T-helper 17 cell (primary cell): ENCODE data around the gene MED8. TPM values are rescaled to one million over a fixed set of nuclear protein-coding genes. Genes with fewer than 3 reads are reported as not detected.
A peak's percentile ranks its signal among the peaks of the same experiment; 100 is the strongest.
"Not testable (repeated sequence)": the region's sequence is repeated elsewhere in the genome, so short reads cannot be mapped to it uniquely, and the experiment has no call there.

ENCODE experiments used
- ATAC-seq: fragments of 150-1000 bp; cut with Tn5 transposase; 2 replicates; pipeline ENCODE4 v1.10.0; 2021; ENCODE audit warnings: mild to moderate bottlenecking, moderate library complexity
- DNase-seq, 3 donors: peaks; one replicate each; pipeline versions ENCODE4 v3.0.0 to v3.0.0-alpha.2; 2020 to 2021
- H3K9me3 ChIP-seq: one replicate; pipeline ENCODE4 v1.7.0; 2013; ENCODE audit warnings: low read length, mild to moderate bottlenecking; ENCODE audit not compliant: control insufficient read depth, poor library complexity, severe bottlenecking
- H3K27ac Mint-ChIP-seq: one replicate; pipeline ENCODE4 v1.8.0; 2022; ENCODE audit warnings: mild to moderate bottlenecking, moderate library complexity, mixed read lengths
- H3K27me3 Mint-ChIP-seq: one replicate; pipeline ENCODE4 v1.8.0; 2022; ENCODE audit warnings: mixed read lengths
- H3K36me3 Mint-ChIP-seq: one replicate; pipeline ENCODE4 v1.8.0; 2022; ENCODE audit warnings: low read depth, mixed read lengths
- H3K4me1 Mint-ChIP-seq: one replicate; pipeline ENCODE4 v1.8.0; 2022; ENCODE audit warnings: mild to moderate bottlenecking, mixed read lengths
- H3K4me3 Mint-ChIP-seq: one replicate; pipeline ENCODE4 v1.8.0; 2022; ENCODE audit warnings: mild to moderate bottlenecking, moderate library complexity, mixed read lengths
- total RNA-seq, 4 donors: library from RNA in 2 of 4; stranded (reverse) in 2 of 4; gene quantifications; one replicate each; pipeline ENCODE4 v1.2.3 and lab custom pipeline; 2022 to 2026

The MED8 gene
- total RNA-seq, 2 donors from 2014 or later: 13.7 to 16.4 TPM

- no peaks in the 10 kb centered on the region for H3K27me3 Mint-ChIP-seq
- H3K4me1 Mint-ChIP-seq: peaks cover 7% of the 10 kb centered on the region
- H3K36me3 Mint-ChIP-seq: peaks cover 6% of the 10 kb centered on the region
- H3K4me3 Mint-ChIP-seq: no peak overlapping the region
- no peak for DNase-seq
- H3K9me3 ChIP-seq: no peaks in the 10 kb centered on the region
- H3K27ac Mint-ChIP-seq: no peak overlapping the region
- ATAC-seq: no peak
These were observed 26.3 kb upstream of the MED8 start for GRCh38 chr1:43415901-43416300.

GRCh38 chr1:43414634-43415223, 25.1 kb upstream of the MED8 start:
- H3K4me3 Mint-ChIP-seq: no peak overlapping the region
- H3K4me1 Mint-ChIP-seq: peaks cover 9% of the 10 kb centered on the region
- peak; percentile 34 to 54 (median 37) for DNase-seq
- H3K36me3 Mint-ChIP-seq: peaks cover 5% of the 10 kb centered on the region
- no peaks in the 10 kb centered on the region for H3K9me3 ChIP-seq
- H3K27me3 Mint-ChIP-seq: no peaks in the 10 kb centered on the region
- ATAC-seq: peak; percentile 89
- H3K27ac Mint-ChIP-seq: peak overlapping the region; percentile 86

GRCh38 chr1:43413426-43413825, 23.8 kb upstream of the MED8 start:
- H3K9me3 ChIP-seq, ATAC-seq, DNase-seq, H3K27me3 Mint-ChIP-seq, H3K36me3 Mint-ChIP-seq, H3K4me3 Mint-ChIP-seq: not testable (repeated sequence)
- Mint-ChIP-seq H3K4me1 (peaks cover 13% of the 10 kb centered on the region), H3K27ac (peak overlapping the region; percentile 74)

- no peak overlapping the region for H3K27ac Mint-ChIP-seq
- H3K9me3 ChIP-seq: no peaks in the 10 kb centered on the region
- peaks cover 13% of the 10 kb centered on the region for H3K36me3 Mint-ChIP-seq
- peaks cover 21% of the 10 kb centered on the region for H3K4me1 Mint-ChIP-seq
- DNase-seq: no peak
- no peak overlapping the region for H3K4me3 Mint-ChIP-seq
- no peaks in the 10 kb centered on the region for H3K27me3 Mint-ChIP-seq
- ATAC-seq: no peak
These were observed 21.0 kb upstream of the MED8 start for GRCh38 chr1:43410571-43410970.

- no peaks in the 10 kb centered on the region for H3K9me3 ChIP-seq
- Mint-ChIP-seq H3K27me3 (no peaks in the 10 kb centered on the region), H3K36me3 (peaks cover 25% of the 10 kb centered on the region), H3K4me1 (peaks cover 26% of the 10 kb centered on the region), H3K4me3 (no peak overlapping the region), H3K27ac (no peak overlapping the region)
- DNase-seq (no peak), ATAC-seq (no peak)
These were observed 16.3 kb upstream of the MED8 start for GRCh38 chr1:43405876-43406234.

GRCh38 chr1:43405219-43405875, 15.7 kb upstream of the MED8 start:
- peaks cover 26% of the 10 kb centered on the region for H3K4me1 Mint-ChIP-seq
- H3K27me3 Mint-ChIP-seq: no peaks in the 10 kb centered on the region
- no peak overlapping the region for H3K27ac Mint-ChIP-seq
- DNase-seq: no peak
- peaks cover 25% of the 10 kb centered on the region for H3K36me3 Mint-ChIP-seq
- ATAC-seq: no peak
- H3K4me3 Mint-ChIP-seq: no peak overlapping the region
- H3K9me3 ChIP-seq: no peaks in the 10 kb centered on the region

GRCh38 chr1:43404353-43404752, 14.8 kb upstream of the MED8 start:
- H3K4me1 Mint-ChIP-seq: peaks cover 26% of the 10 kb centered on the region
- DNase-seq (no peak), ATAC-seq (no peak)
- H3K27ac Mint-ChIP-seq: no peak overlapping the region
- no peak overlapping the region for H3K4me3 Mint-ChIP-seq
- H3K27me3 Mint-ChIP-seq: no peaks in the 10 kb centered on the region
- no peaks in the 10 kb centered on the region for H3K9me3 ChIP-seq
- H3K36me3 Mint-ChIP-seq: peaks cover 25% of the 10 kb centered on the region

- no peaks in the 10 kb centered on the region for H3K9me3 ChIP-seq
- H3K27me3 Mint-ChIP-seq: no peaks in the 10 kb centered on the region
- DNase-seq (no peak), ATAC-seq (no peak)
- H3K4me3 Mint-ChIP-seq: no peak overlapping the region
- H3K27ac Mint-ChIP-seq: peak overlapping the region; percentile 75
- H3K36me3 Mint-ChIP-seq: peaks cover 19% of the 10 kb centered on the region
- peaks cover 27% of the 10 kb centered on the region for H3K4me1 Mint-ChIP-seq
These were observed 12.7 kb upstream of the MED8 start for GRCh38 chr1:43402089-43402865.

- H3K27ac Mint-ChIP-seq, H3K27me3 Mint-ChIP-seq, H3K4me3 Mint-ChIP-seq, H3K9me3 ChIP-seq, ATAC-seq, DNase-seq: not testable (repeated sequence)
- peaks cover 19% of the 10 kb centered on the region for H3K4me1 Mint-ChIP-seq
- peaks cover 14% of the 10 kb centered on the region for H3K36me3 Mint-ChIP-seq
These were observed 10.8 kb upstream of the MED8 start for GRCh38 chr1:43400441-43400840.

GRCh38 chr1:43398227-43398626, 8.6 kb upstream of the MED8 start:
- H3K4me3 Mint-ChIP-seq: no peak overlapping the region
- H3K36me3 Mint-ChIP-seq: peaks cover 8% of the 10 kb centered on the region
- H3K27me3 Mint-ChIP-seq: no peaks in the 10 kb centered on the region
- no peaks in the 10 kb centered on the region for H3K9me3 ChIP-seq
- ATAC-seq (no peak), DNase-seq (no peak)
- H3K27ac Mint-ChIP-seq: no peak overlapping the region
- H3K4me1 Mint-ChIP-seq: peaks cover 25% of the 10 kb centered on the region

- Mint-ChIP-seq H3K27me3 (no peaks in the 10 kb centered on the region), H3K4me1 (peaks cover 26% of the 10 kb centered on the region), H3K4me3 (no peak overlapping the region), H3K36me3 (no peaks in the 10 kb centered on the region), H3K27ac (no peak overlapping the region)
- ATAC-seq (no peak), DNase-seq (no peak)
- H3K9me3 ChIP-seq: no peaks in the 10 kb centered on the region
These were observed 6.5 kb upstream of the MED8 start for GRCh38 chr1:43396059-43396458.

GRCh38 chr1:43395523-43395922, 5.9 kb upstream of the MED8 start:
- Mint-ChIP-seq H3K27me3 (no peaks in the 10 kb centered on the region), H3K4me1 (peaks cover 28% of the 10 kb centered on the region), H3K4me3 (no peak overlapping the region), H3K36me3 (no peaks in the 10 kb centered on the region), H3K27ac (no peak overlapping the region)
- no peaks in the 10 kb centered on the region for H3K9me3 ChIP-seq
- ATAC-seq: no peak
- DNase-seq: no peak

- H3K4me1 Mint-ChIP-seq: peaks cover 41% of the 10 kb centered on the region
These were observed 3.1 kb upstream of the MED8 start for GRCh38 chr1:43392702-43393101.

More at GRCh38 chr1:43392702-43393101, 3.1 kb upstream of the MED8 start:
- no peaks in the 10 kb centered on the region for H3K9me3 ChIP-seq
- ATAC-seq (no peak), DNase-seq (no peak)
- Mint-ChIP-seq H3K36me3 (peaks cover 2% of the 10 kb centered on the region), H3K4me3 (no peak overlapping the region), H3K27me3 (no peaks in the 10 kb centered on the region), H3K27ac (peak overlapping the region; percentile 67)
